Stimulated activated naive CD8-positive, alpha-beta T cell treated with anti-CD3 and anti-CD28 coated beads, Interleukin-15, amount 100 ng/mL, for 72 hours (primary cell): ENCODE measurements around the gene FOXL1.

Experiments
- ATAC-seq: fragments of 150-1000 bp; cut with Tn5 transposase; 2 replicates; pipeline ENCODE4 v1.10.0; 2021; ENCODE audit warnings: mild to moderate bottlenecking, moderate library complexity
- DNase-seq, 2 donors: peaks; one replicate each; pipeline ENCODE4 v3.0.0; 2021 to 2022
- H3K27ac Mint-ChIP-seq, 2 donors: one replicate each; pipeline ENCODE4 v1.8.0; 2022; ENCODE audit warnings: mild to moderate bottlenecking in 2 of 2, mixed read lengths in 2 of 2, moderate library complexity in 2 of 2
- H3K27me3 Mint-ChIP-seq: one replicate; pipeline ENCODE4 v1.8.0; 2022; ENCODE audit warnings: mixed read lengths
- H3K4me1 Mint-ChIP-seq: one replicate; pipeline ENCODE4 v1.8.0; 2022; ENCODE audit warnings: mild to moderate bottlenecking, mixed read lengths
- H3K4me3 Mint-ChIP-seq, 2 donors: one replicate each; pipeline ENCODE4 v1.8.0; 2022; ENCODE audit warnings: mild to moderate bottlenecking in 2 of 2, mixed read lengths in 2 of 2, moderate library complexity in 1 of 2
- H3K9me3 Mint-ChIP-seq, 2 donors: one replicate each; pipeline ENCODE4 v1.8.0; 2022; ENCODE audit warnings: mixed read lengths in 2 of 2

The FOXL1 gene

GRCh38 chr16:86542756-86543750, 35.3 kb upstream of the FOXL1 start:
- ATAC-seq (no peak), DNase-seq (no peak)
- Mint-ChIP-seq H3K4me1 (no peaks in the 10 kb centered on the region), H3K27me3 (no peaks in the 10 kb centered on the region), H3K4me3 (no peak overlapping the region), H3K9me3 (no peaks in the 10 kb centered on the region), H3K27ac (peak overlapping the region in 1 of 2 donors; percentile 40)

- Mint-ChIP-seq H3K4me3 (no peak overlapping the region), H3K27ac (no peak overlapping the region), H3K4me1 (no peaks in the 10 kb centered on the region), H3K27me3 (no peaks in the 10 kb centered on the region), H3K9me3 (no peaks in the 10 kb centered on the region)
- DNase-seq (no peak), ATAC-seq (no peak)
Observed at GRCh38 chr16:86545481-86545880, 32.9 kb upstream of the FOXL1 start.

- H3K9me3 Mint-ChIP-seq = no peaks in the 10 kb centered on the region
- no peak overlapping the region for H3K4me3 Mint-ChIP-seq
- DNase-seq = no peak
- no peaks in the 10 kb centered on the region for H3K27me3 Mint-ChIP-seq
- ATAC-seq = no peak
- no peak overlapping the region for H3K27ac Mint-ChIP-seq
- no peaks in the 10 kb centered on the region for H3K4me1 Mint-ChIP-seq
Observed at GRCh38 chr16:86545954-86546637, 32.3 kb upstream of the FOXL1 start.

GRCh38 chr16:86546638-86547013, 31.7 kb upstream of the FOXL1 start:
- DNase-seq (no peak), ATAC-seq (no peak)
- Mint-ChIP-seq H3K27me3 (no peaks in the 10 kb centered on the region), H3K27ac (no peak overlapping the region), H3K9me3 (no peaks in the 10 kb centered on the region), H3K4me1 (no peaks in the 10 kb centered on the region), H3K4me3 (no peak overlapping the region)

GRCh38 chr16:86547286-86547685, 31.1 kb upstream of the FOXL1 start:
- ATAC-seq (no peak), DNase-seq (no peak)
- Mint-ChIP-seq H3K27ac (no peak overlapping the region), H3K27me3 (no peaks in the 10 kb centered on the region), H3K9me3 (no peaks in the 10 kb centered on the region), H3K4me1 (peaks cover under 1% of the 10 kb centered on the region), H3K4me3 (no peak overlapping the region)

- H3K4me3 Mint-ChIP-seq = no peak overlapping the region
- H3K27ac Mint-ChIP-seq = peak overlapping the region in 1 of 2 donors; percentile 34
- H3K9me3 Mint-ChIP-seq = no peaks in the 10 kb centered on the region
- H3K4me1 Mint-ChIP-seq = peaks cover 21% of the 10 kb centered on the region
- peak in 1 of 2 donors; percentile 31 for DNase-seq
- no peaks in the 10 kb centered on the region for H3K27me3 Mint-ChIP-seq
- peak; percentile 82 for ATAC-seq
Observed at GRCh38 chr16:86549076-86549892, 29.1 kb upstream of the FOXL1 start.

- no peaks in the 10 kb centered on the region for H3K27me3 Mint-ChIP-seq
- H3K9me3 Mint-ChIP-seq = no peaks in the 10 kb centered on the region
- DNase-seq = no peak
Observed at GRCh38 chr16:86549893-86550190, 28.5 kb upstream of the FOXL1 start.

GRCh38 chr16:86550281-86550680, 28.1 kb upstream of the FOXL1 start:
- no peak for DNase-seq
- H3K4me3 Mint-ChIP-seq = no peak overlapping the region
- H3K27me3 Mint-ChIP-seq = no peaks in the 10 kb centered on the region
- H3K9me3 Mint-ChIP-seq = no peaks in the 10 kb centered on the region
- H3K4me1 Mint-ChIP-seq = peaks cover 28% of the 10 kb centered on the region
- ATAC-seq = no peak
- H3K27ac Mint-ChIP-seq = no peak overlapping the region

More at GRCh38 chr16:86549893-86550190, 28.5 kb upstream of the FOXL1 start:
- ATAC-seq = no peak
- Mint-ChIP-seq H3K27ac (no peak overlapping the region), H3K4me3 (no peak overlapping the region), H3K4me1 (peaks cover 24% of the 10 kb centered on the region)

- Mint-ChIP-seq H3K27ac (no peak overlapping the region), H3K4me3 (peak overlapping the region in 1 of 2 donors; percentile 91), H3K4me1 (peaks cover 38% of the 10 kb centered on the region), H3K9me3 (no peaks in the 10 kb centered on the region), H3K27me3 (no peaks in the 10 kb centered on the region)
- ATAC-seq = no peak
- no peak for DNase-seq
Observed at GRCh38 chr16:86553356-86553755, 25.0 kb upstream of the FOXL1 start.

- Mint-ChIP-seq H3K9me3 (no peaks in the 10 kb centered on the region), H3K27ac (peak overlapping the region; percentile 99), H3K27me3 (no peaks in the 10 kb centered on the region), H3K4me3 (peak overlapping the region; percentile 91 to 95), H3K4me1 (peaks cover 38% of the 10 kb centered on the region)
- DNase-seq (no peak), ATAC-seq (peak; percentile 1)
Observed at GRCh38 chr16:86554599-86554916, 23.8 kb upstream of the FOXL1 start.

GRCh38 chr16:86554917-86555703, 23.2 kb upstream of the FOXL1 start, which contains the start of gene MTHFSD:
TSS of gene MTHFSD (minus strand) at chr16:86555235. CDS start at chr16:86555184, 51 bp downstream.
- Mint-ChIP-seq H3K27ac (peak within 1 kb of the TSS; percentile 99), H3K4me3 (peak within 1 kb of the TSS; percentile 91 to 95), H3K4me1 (peaks cover 38% of the 10 kb centered on the region), H3K9me3 (no peaks in the 10 kb centered on the region), H3K27me3 (peaks cover 3% of the 10 kb centered on the region)
- peak; percentile 95 for ATAC-seq
- peak; percentile 94 to 95 for DNase-seq

GRCh38 chr16:86555704-86556075, 22.7 kb upstream of the FOXL1 start:
- no peak for ATAC-seq
- H3K27me3 Mint-ChIP-seq = peaks cover 8% of the 10 kb centered on the region
- H3K27ac Mint-ChIP-seq = peak overlapping the region; percentile 99
- H3K4me3 Mint-ChIP-seq = peak overlapping the region; percentile 91 to 95
- H3K9me3 Mint-ChIP-seq = no peaks in the 10 kb centered on the region
- H3K4me1 Mint-ChIP-seq = peaks cover 38% of the 10 kb centered on the region
- no peak for DNase-seq

GRCh38 chr16:86556576-86556975, 21.8 kb upstream of the FOXL1 start:
- Mint-ChIP-seq H3K27ac (no peak overlapping the region), H3K27me3 (peaks cover 12% of the 10 kb centered on the region)

GRCh38 chr16:86557587-86557986, 20.8 kb upstream of the FOXL1 start:
- DNase-seq (no peak), ATAC-seq (no peak)
- H3K27me3 Mint-ChIP-seq = peaks cover 21% of the 10 kb centered on the region
- peaks cover 34% of the 10 kb centered on the region for H3K4me1 Mint-ChIP-seq
- no peaks in the 10 kb centered on the region for H3K9me3 Mint-ChIP-seq
- H3K4me3 Mint-ChIP-seq = no peak overlapping the region
- H3K27ac Mint-ChIP-seq = no peak overlapping the region

More at GRCh38 chr16:86556576-86556975, 21.8 kb upstream of the FOXL1 start:
- Mint-ChIP-seq H3K4me1 (peaks cover 38% of the 10 kb centered on the region), H3K9me3 (no peaks in the 10 kb centered on the region), H3K4me3 (no peak overlapping the region)
- ATAC-seq (no peak), DNase-seq (no peak)
